Stomach (tissue), 4 donors: ENCODE results near the gene PTGR1.

ENCODE experiments used
- EP300 ChIP-seq: sonication (generic); formaldehyde crosslinking; IDR thresholded peaks from one replicate; pipeline ENCODE4 v1.6.1; 2017; ENCODE audit warnings: antibody characterized with exemption
- POLR2A ChIP-seq, 4 donors: fragments of 450-650 bp; IDR thresholded peaks; one replicate each; pipeline ENCODE4 v1.6.1; 2016; ENCODE audit warnings: antibody characterized with exemption in 4 of 4, control low read depth in 2 of 4, mild to moderate bottlenecking in 1 of 4, moderate library complexity in 1 of 4
- POLR2AphosphoS5 ChIP-seq, 3 donors: sonication (generic); formaldehyde crosslinking; IDR thresholded peaks; one replicate each; pipeline ENCODE4 v1.6.1; 2016; ENCODE audit warnings: antibody characterized with exemption in 3 of 3
- TF ChIP-seq, protein P1 (sequence below), 7 experiments: fragments of 450-650 bp in 4 of 7; fragments of 200-600 bp in 3 of 7; sonication (generic) in 3 of 7; IDR thresholded peaks; one replicate each; pipeline ENCODE4 v1.5.1; 2016 to 2019; ENCODE audit warnings: antibody characterized with exemption in 7 of 7, control low read depth in 2 of 7, mild to moderate bottlenecking in 1 of 7

DNA sequence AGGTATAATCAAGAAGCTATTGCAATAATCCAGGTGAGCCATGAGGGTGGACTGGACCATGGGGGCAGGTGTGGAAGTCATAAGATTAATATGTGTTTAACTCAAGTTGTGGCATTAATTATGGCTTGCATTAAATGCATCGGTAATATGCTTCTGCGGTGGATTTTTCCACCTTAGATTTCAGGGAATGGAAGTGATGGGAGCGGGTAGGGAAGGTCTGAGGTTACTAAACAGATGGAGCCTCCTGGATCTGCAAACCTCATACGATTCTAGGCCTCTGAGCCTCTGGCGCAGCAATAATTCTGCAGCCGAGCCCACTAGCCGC, 74.8 kb downstream of the PTGR1 start:
- TF ChIP-seq, protein P1, sequence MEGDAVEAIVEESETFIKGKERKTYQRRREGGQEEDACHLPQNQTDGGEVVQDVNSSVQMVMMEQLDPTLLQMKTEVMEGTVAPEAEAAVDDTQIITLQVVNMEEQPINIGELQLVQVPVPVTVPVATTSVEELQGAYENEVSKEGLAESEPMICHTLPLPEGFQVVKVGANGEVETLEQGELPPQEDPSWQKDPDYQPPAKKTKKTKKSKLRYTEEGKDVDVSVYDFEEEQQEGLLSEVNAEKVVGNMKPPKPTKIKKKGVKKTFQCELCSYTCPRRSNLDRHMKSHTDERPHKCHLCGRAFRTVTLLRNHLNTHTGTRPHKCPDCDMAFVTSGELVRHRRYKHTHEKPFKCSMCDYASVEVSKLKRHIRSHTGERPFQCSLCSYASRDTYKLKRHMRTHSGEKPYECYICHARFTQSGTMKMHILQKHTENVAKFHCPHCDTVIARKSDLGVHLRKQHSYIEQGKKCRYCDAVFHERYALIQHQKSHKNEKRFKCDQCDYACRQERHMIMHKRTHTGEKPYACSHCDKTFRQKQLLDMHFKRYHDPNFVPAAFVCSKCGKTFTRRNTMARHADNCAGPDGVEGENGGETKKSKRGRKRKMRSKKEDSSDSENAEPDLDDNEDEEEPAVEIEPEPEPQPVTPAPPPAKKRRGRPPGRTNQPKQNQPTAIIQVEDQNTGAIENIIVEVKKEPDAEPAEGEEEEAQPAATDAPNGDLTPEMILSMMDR (IDR thresholded peaks at IDR 0.05) = no peak
- TF ChIP-seq POLR2A (IDR thresholded peaks at IDR 0.05) = no peak
- TF ChIP-seq EP300 = no peak
- no peak for TF ChIP-seq POLR2AphosphoS5 (IDR thresholded peaks at IDR 0.05)
